SJSA1 (cell line): ENCODE results near the gene ACTN1. TPM values are rescaled to one million over a fixed set of nuclear protein-coding genes. Genes with fewer than 3 reads are reported as not detected.
A peak's percentile ranks its signal among the peaks of the same experiment; 100 is the strongest.

ENCODE experiments used
- DNase-seq, 2 experiments: peaks; one replicate each; pipeline ENCODE4 v3.0.0-alpha.2; 2015 to 2020; ENCODE audit warnings: low spot score in 2 of 2, low read depth in 1 of 2
- H3K27ac ChIP-seq: fragments of 250-450 bp; sonication (Bioruptor Pico); 2 replicates; pipeline ENCODE4 v1.5.1; 2020; ENCODE audit warnings: mild to moderate bottlenecking, moderate library complexity
- H3K27me3 ChIP-seq: fragments of 250-450 bp; sonication (Bioruptor Pico); replicated peaks from 2 replicates; pipeline ENCODE4 v1.5.1; 2020; ENCODE audit warnings: mild to moderate bottlenecking, moderate library complexity
- H3K36me3 ChIP-seq: fragments of 250-450 bp; sonication (Bioruptor Pico); 2 replicates; pipeline ENCODE4 v1.5.1; 2020; ENCODE audit warnings: mild to moderate bottlenecking
- H3K4me1 ChIP-seq: fragments of 250-450 bp; sonication (Bioruptor Pico); replicated peaks from 2 replicates; pipeline ENCODE4 v1.6.1; 2021; ENCODE audit warnings: mild to moderate bottlenecking
- H3K4me3 ChIP-seq: fragments of 250-450 bp; sonication (Bioruptor Pico); 2 replicates; pipeline ENCODE4 v1.5.1; 2020; ENCODE audit warnings: mild to moderate bottlenecking
- H3K9me3 ChIP-seq: fragments of 250-450 bp; sonication (Bioruptor Pico); replicated peaks from 2 replicates; pipeline ENCODE4 v1.5.1; 2020; ENCODE audit warnings: mild to moderate bottlenecking
- total RNA-seq: library from RNA; depleted of rRNA; stranded (reverse); fragments of >200 nt; shearing (Covaris generic); gene quantifications from 2 replicates; pipeline ENCODE4 v1.2.3, GENCODE V29; 2014; rRNA removed

ACTN1 gene
- total RNA-seq, 1 experiment from 2014 or later: 370 TPM

- DNase-seq: no peak
- Histone ChIP-seq H3K27ac (no peak overlapping the region), H3K36me3 (no peaks in the 10 kb centered on the region), H3K4me3 (no peak overlapping the region), H3K27me3 (no peaks in the 10 kb centered on the region), H3K4me1 (peaks cover under 1% of the 10 kb centered on the region; the same call in 1 of the 2 replicates), H3K9me3 (no peaks in the 10 kb centered on the region)
Measured at GRCh38 chr14:68836082-68836481, 143.0 kb downstream of the ACTN1 start.

DNA sequence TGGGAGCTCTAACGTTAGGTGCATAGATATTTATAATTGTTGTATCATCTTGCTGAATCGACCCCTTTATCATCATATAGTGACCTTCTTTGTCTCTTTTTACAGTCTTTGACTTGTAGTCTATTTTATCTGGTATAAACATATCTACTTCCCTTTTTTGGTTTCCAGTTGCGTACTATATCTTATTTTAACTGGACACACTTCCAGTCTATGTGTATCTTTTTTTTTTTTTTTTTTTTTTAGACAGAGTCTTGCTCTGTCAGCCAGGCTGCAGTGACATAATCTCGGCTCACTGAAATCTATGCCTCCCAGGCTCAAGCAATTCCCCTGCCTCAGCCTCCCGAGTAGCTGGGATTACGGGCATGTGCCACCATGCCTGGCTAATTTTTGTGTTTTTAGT lies 144.3 kb downstream of the ACTN1 start:
- Histone ChIP-seq H3K27ac (no peak overlapping the region), H3K4me3 (no peak overlapping the region), H3K4me1 (no peaks in the 10 kb centered on the region), H3K27me3 (no peaks in the 10 kb centered on the region), H3K36me3 (no peaks in the 10 kb centered on the region), H3K9me3 (no peaks in the 10 kb centered on the region)
- DNase-seq: no peak

DNA sequence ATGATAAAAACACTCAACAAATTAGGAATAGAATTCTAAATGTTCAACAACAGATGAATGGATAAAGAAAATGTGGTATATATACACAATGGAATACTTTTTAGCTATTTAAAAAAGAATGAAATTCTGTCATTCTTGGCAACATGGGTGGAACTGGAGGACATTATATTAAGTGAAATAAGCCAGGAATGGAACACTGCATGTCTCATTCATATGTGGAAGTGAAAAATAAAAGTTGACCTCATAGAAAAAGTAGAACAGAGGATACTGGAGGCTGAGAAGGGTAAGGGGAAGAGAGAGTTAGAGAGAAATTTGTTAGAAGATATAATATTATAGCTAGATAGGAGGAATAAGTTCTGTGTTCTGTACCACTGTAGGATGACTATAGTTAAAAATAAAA lies 150.4 kb downstream of the ACTN1 start:
- no peaks in the 10 kb centered on the region for H3K27me3 ChIP-seq
- H3K27ac ChIP-seq: no peak overlapping the region
- no peaks in the 10 kb centered on the region for H3K9me3 ChIP-seq
- no peaks in the 10 kb centered on the region for H3K4me1 ChIP-seq
- H3K4me3 ChIP-seq: no peak overlapping the region
- no peak for DNase-seq
- no peaks in the 10 kb centered on the region for H3K36me3 ChIP-seq

GRCh38 chr14:68825729-68826128 lies 153.4 kb downstream of the ACTN1 start:
- no peak for DNase-seq
- no peak overlapping the region for H3K27ac ChIP-seq
- no peaks in the 10 kb centered on the region for H3K9me3 ChIP-seq
- H3K4me1 ChIP-seq: no peaks in the 10 kb centered on the region
- H3K36me3 ChIP-seq: no peaks in the 10 kb centered on the region
- H3K4me3 ChIP-seq: no peak overlapping the region
- no peaks in the 10 kb centered on the region for H3K27me3 ChIP-seq

DNA sequence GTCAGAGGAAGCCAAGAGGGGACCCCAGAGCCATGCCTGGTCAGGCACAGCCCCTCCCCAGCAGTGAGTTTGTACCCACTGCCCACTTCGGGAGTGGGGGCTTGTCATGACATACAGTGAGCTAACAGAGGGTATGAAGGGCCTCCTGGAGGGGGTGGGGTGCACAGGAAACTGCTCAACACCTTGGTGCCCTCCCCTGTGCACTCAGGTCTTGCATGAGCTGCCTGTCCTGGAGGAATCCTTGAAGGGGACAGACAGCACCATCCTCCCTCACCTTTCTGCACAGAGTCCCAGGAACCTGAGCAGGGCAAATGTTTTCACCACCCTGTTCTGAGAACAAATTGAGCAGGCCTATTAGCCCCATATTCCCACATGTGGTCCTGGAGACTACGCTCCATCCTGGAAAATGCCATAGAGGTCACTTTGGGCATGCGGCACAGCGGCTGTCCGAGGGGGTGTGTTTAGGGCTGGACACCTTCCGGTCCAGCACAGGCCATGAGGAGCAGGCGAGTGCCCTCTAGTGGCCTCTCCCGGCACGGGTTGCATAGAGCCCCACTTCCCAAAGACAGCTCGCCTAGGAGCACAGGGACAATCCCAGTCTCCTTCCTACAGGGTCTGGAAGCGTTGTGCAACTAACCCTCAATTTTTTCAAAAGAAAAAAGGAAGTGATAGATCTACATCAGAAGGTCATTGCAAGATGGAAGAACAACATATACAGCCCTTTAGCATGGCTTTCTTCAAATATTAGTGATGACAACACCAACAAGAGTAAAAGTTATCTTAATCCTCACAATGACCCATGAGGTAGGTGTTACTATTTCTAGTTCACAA lies 154.4 kb downstream of the ACTN1 start:
- no peaks in the 10 kb centered on the region for H3K36me3 ChIP-seq
- DNase-seq: peak; percentile 55 to 78
- H3K4me3 ChIP-seq: no peak overlapping the region
- no peaks in the 10 kb centered on the region for H3K27me3 ChIP-seq
- H3K4me1 ChIP-seq: no peaks in the 10 kb centered on the region
- H3K9me3 ChIP-seq: no peaks in the 10 kb centered on the region
- H3K27ac ChIP-seq: no peak overlapping the region

DNA sequence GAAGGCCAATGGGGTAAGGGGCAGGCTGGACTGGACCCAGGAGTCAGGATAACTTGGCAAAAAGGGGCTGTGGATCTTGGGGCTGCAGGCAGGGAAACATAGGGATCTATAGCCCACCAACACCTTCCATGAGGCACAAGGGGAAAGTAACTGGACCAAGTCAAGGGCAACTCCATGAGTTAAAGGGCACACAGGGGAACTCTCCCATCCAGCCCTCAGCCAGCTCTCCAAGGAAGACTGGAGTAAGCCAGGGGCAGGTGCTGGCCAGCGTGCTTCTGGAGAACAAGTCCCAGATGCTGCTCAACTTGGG lies 154.9 kb downstream of the ACTN1 start:
- Histone ChIP-seq H3K27ac (no peak overlapping the region), H3K4me3 (no peak overlapping the region), H3K27me3 (no peaks in the 10 kb centered on the region), H3K9me3 (no peaks in the 10 kb centered on the region), H3K36me3 (no peaks in the 10 kb centered on the region), H3K4me1 (no peaks in the 10 kb centered on the region)
- no peak for DNase-seq

Other genes with a start within 250 kb of the ACTN1 start
- gene ZFP36L1, start 186.2 kb downstream of the ACTN1 start, total RNA-seq: 11.0 and 22.0 TPM in 2 replicates
- gene DCAF5, start 173.8 kb upstream of the ACTN1 start, total RNA-seq: 12.8 and 19.9 TPM in 2 replicates
- 7.8 and 8.6 TPM in 2 replicates for gene EXD2, start 212.2 kb upstream of the ACTN1 start, total RNA-seq